HG03439 (cell line): ENCODE results near the gene GPR68.
"Not testable (repeated sequence)": the region's sequence is repeated elsewhere in the genome, so short reads cannot be mapped to it uniquely, and the experiment has no call there.

ENCODE experiments used
- ATAC-seq: cut with Tn5 transposase; IDR thresholded peaks from one replicate; pipeline ENCODE4 v1.9.1; 2021; ENCODE audit warnings: mild to moderate bottlenecking, moderate library complexity; ENCODE audit not compliant: unreplicated experiment

GPR68 gene

DNA sequence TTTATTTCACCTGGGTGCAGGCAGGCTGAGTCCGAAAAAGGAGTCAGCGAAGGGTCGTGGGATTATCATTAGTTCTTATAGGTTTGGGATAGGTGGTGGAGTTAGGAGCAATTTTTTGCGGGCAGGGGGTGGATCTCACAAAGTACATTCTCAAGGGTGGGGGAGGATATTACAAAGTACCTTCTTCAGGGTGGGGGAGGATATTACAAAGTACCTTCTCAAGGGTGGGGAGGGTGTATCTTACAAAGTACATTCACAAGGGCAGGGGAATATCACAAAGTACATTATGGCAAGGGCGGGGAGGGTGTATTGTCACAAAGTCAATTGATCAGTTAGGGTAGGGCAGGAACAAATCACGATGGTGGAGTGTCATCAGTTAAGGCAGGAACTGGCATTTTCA, 43.7 kb downstream of the GPR68 start:
- ATAC-seq, result not testable (repeated sequence)

DNA sequence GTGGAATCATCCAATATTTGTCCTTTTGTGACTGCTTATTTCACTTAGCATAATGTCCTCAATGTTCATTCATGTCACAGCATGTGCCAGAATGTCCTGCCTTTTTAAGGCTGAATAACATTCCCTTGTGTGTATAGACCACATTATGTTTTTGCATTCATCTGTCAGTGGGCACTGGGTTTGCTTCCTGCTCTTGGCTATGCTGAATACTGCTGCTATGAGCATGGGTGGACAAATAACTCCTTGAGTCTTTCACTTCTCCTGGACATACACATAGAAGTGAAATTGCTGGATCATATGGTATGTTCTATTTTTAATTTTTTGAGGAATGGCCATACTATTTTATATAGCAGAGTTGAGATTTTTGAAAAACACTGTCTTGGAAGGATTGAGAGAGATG, 46.9 kb downstream of the GPR68 start:
- no peak for ATAC-seq

DNA sequence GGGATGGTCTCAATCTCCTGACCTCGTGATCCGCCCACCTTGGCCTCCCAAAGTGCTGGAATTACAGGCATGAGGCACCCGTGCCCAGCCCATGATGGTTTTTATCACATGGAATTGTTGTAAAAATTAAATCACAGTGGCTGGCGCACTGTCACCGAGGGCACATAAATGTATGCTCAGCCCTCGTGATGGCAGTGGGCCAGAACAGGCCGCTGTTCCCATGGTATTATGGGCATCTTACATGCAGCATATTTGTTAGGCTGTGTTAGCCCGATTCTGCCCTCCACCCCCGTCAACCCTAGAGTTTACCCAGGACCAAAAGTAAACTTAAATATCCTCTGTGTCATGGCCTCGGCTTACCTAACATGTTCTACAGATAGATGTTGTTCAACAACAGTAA, 48.6 kb downstream of the GPR68 start:
- no peak for ATAC-seq

DNA sequence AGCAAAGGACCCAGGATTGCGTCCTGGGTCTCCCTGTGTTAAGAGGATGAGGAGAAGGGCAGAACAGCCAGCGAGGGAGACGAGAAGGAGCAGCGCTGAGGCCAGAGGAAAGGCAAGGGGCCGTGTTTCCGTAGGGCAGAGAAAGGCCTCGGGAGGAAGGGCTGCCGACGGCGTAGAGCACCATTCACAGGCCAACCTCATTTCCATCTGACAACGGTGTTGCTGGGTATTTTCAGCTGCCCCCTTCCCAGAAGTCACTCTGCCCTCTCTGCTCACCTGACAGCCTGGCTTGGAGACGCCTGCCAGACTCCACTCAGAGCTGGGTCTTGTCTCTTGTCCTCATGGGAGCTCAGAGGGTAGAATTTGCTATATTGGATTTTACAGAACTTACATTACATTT, 51.4 kb downstream of the GPR68 start:
- no peak for ATAC-seq

DNA sequence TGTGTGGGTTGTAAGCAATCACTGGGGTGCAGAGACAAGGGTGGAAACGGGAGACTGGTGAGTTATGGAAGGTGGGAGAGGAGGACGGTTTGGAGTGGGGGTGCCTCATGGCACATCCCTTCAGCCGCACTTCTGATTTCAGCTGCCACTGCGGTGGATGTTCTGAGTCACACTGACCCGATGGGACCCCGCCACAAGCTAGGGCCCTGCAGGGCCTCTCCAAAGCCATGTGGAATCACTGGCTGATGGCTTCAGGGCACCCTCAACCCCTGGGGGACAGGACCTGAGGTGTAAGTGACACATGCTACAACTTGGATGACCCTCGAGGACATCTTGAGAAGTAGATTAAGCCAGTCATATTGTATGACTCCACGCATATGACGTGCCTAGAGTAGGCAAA, 53.7 kb downstream of the GPR68 start:
- no peak for ATAC-seq

DNA sequence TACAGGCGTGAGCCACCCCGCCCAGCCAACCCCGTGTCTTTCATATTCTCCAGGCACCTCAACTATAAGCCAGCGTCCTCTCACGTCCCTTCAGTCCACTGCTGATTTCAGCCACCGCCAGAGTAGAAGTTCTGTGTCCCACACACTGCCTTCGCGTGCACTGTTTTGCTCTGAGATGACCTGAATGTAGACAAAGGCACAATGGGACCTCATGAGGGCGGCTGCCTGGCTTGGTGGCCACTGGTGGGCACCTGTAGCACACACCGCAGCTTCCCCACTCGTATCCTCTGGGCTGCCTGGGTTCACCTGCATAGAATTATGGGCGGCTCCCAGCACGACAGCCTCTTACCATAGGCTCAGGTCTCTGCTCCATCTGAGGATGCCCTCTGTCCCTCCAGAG, 57.2 kb downstream of the GPR68 start:
- no peak for ATAC-seq

DNA sequence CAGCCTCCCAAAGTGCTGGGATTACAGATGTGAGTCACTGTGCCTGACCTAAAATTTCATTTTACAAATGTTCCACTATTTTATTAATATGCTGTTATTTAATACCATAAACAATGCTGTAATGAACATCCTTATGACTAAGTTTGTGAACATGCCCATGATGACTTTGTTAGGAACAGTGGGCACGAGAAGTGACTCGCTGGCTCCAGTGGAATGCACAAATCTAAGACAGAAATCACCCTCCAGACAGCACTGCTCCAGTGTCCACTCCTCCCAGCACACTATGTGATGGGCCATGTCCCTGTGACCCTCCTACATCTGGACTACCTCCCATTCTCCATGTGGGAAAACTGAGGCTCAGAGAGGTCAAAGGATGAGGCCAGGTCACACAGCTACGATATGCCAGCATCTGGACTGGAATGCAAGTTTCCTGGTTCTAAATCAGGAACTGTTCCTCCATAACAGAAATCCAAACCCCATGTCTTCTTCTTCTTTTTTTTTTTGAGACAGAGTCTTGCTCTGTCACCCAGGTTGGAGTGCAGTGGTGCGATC, 57.9 kb downstream of the GPR68 start:
- no peak for ATAC-seq

DNA sequence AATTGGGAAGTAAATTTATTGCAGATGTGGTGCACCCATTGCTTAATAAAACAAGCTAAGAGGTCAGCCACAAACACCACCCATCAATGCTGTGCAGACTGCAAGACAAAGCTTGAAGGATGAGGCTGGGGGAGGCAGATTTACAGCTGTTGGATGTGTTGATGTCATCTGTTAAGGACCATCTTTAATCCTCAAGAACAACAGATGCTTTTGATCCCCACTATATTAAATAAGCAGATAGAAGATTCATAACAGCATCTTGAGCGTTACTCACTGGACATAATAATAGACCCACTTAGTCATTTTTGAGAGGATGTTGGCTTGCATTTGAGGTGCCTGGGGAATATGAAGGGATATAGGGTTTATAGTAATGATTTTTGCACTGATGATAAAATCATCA, 58.8 kb downstream of the GPR68 start:
- no peak for ATAC-seq

DNA sequence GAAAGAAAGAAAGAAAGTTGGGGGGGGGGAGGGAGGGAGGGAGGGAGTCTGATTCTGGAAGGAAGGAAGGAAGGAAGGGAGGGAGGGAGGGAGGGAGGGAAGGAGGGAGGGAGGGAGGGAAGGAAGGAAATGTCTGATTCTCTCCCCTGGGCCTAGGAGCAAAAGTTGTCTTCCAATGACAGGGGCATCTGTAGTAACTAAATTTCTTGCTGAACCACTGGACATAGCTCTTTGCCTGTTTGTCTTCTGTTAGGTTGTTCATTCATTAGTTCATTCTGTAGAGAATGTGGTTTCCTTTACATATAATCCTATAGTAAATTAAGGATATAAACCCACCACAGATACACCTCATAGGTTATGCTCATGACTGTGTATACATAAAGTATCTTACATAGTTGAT, 59.9 kb downstream of the GPR68 start:
- no peak for ATAC-seq

DNA sequence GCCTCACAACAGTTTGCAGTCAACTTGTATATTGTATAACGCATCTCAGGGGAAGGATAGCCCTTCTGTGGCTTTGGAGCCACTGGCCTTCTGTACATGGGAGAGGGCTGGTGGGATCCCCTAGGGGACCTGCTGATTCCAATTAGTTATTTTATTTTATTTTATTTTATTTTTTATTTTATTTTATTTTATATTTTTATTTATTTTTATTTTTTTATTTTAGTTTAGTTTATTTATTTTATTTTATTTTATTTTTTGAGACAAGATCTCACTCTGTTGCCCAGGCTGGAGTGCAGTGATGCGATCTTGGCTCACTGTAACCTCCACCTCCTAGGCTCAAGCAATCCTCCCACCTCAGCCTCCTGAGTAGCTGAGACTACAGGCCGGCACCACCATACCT, 61.8 kb downstream of the GPR68 start:
- not testable (repeated sequence) for ATAC-seq
